WTC11 (cell line): Measurements from ENCODE around the gene SPTBN4.

ENCODE experiments used
- CREB1 ChIP-seq: sonication (generic); formaldehyde crosslinking; IDR thresholded peaks from 2 replicates; pipeline ENCODE4 v1.8.0; 2023; ENCODE audit warnings: mild to moderate bottlenecking, missing genetic modification reagents
- KAT7 ChIP-seq: sonication (generic); formaldehyde crosslinking; IDR thresholded peaks from 2 replicates; pipeline ENCODE4 v1.8.1; 2023; ENCODE audit warnings: missing genetic modification reagents, mild to moderate bottlenecking, borderline replicate concordance
- TCF7 ChIP-seq: sonication (generic); formaldehyde crosslinking; IDR thresholded peaks from 2 replicates; pipeline ENCODE4 v1.8.0; 2022; ENCODE audit warnings: mild to moderate bottlenecking, low read depth, missing genetic modification reagents, moderate library complexity
- TEAD4 ChIP-seq: sonication (generic); formaldehyde crosslinking; IDR thresholded peaks from 2 replicates; pipeline ENCODE4 v1.8.0; 2022; ENCODE audit warnings: mild to moderate bottlenecking, missing genetic modification reagents
- ZNF232 ChIP-seq: sonication (generic); formaldehyde crosslinking; IDR thresholded peaks from 2 replicates; pipeline ENCODE4 v1.8.0; 2022; ENCODE audit warnings: mild to moderate bottlenecking, missing genetic modification reagents
- TF ChIP-seq, protein P1 (sequence below): sonication (generic); formaldehyde crosslinking; IDR thresholded peaks from 2 replicates; pipeline ENCODE4 v1.8.1; 2023; ENCODE audit warnings: mild to moderate bottlenecking, missing genetic modification reagents, borderline replicate concordance
- TF ChIP-seq, protein P2 (sequence below): fragments of 200-600 bp; IDR thresholded peaks from 2 replicates; pipeline ENCODE4 v1.8.0; 2022; ENCODE audit warnings: antibody characterized with exemption
- TF ChIP-seq, protein P3 (sequence below): sonication (generic); formaldehyde crosslinking; IDR thresholded peaks from 2 replicates; pipeline ENCODE4 v1.8.0; 2022; ENCODE audit warnings: mild to moderate bottlenecking, missing genetic modification reagents

DNA sequence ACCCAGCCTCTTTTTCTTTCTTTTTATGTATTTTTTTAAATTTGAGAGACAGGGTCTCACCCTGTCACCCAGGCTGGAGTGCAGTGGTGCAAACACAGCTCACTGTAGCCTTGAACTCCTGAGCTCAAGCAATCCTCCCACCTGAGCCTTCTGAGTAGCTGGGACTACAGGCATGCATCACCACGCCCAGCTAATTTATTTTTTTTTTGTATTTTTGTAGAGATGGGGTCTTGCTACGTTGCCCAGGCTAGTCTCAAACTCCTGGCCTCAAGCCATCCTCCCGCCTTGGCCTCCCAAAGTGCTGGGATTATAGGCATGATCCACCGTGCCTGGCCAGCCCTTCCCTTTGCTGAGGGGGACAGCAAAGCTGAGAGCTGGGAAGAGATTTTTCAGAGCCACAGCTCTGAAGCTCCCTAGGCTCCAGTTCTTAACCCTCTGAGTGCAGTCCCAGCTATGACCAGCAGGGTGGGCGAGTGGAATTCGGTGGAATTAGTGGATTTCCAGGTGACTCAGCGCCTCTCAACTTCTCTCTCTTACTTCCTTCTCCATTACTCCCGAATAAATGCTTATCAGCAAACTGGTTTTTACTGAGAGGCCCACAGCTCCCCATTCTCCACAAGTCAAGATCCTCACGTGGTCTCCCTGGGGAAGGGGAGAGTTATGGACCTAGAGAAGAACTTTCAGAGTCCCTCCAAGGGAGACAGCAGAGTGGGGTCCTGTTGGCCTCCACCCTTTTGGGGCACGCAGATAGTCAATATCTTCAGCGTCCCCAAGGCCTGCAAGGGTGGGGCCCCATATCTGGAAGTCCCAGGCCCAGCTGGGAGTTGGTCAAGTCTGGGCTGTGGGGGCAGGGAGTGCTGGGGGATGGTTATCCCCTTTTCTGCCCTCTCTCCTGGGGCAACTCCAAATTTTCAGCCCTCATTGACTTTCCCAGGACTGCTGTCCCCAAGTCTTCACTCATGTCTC, 2.5 kb upstream of the SPTBN4 start:
- TF ChIP-seq, protein P1, sequence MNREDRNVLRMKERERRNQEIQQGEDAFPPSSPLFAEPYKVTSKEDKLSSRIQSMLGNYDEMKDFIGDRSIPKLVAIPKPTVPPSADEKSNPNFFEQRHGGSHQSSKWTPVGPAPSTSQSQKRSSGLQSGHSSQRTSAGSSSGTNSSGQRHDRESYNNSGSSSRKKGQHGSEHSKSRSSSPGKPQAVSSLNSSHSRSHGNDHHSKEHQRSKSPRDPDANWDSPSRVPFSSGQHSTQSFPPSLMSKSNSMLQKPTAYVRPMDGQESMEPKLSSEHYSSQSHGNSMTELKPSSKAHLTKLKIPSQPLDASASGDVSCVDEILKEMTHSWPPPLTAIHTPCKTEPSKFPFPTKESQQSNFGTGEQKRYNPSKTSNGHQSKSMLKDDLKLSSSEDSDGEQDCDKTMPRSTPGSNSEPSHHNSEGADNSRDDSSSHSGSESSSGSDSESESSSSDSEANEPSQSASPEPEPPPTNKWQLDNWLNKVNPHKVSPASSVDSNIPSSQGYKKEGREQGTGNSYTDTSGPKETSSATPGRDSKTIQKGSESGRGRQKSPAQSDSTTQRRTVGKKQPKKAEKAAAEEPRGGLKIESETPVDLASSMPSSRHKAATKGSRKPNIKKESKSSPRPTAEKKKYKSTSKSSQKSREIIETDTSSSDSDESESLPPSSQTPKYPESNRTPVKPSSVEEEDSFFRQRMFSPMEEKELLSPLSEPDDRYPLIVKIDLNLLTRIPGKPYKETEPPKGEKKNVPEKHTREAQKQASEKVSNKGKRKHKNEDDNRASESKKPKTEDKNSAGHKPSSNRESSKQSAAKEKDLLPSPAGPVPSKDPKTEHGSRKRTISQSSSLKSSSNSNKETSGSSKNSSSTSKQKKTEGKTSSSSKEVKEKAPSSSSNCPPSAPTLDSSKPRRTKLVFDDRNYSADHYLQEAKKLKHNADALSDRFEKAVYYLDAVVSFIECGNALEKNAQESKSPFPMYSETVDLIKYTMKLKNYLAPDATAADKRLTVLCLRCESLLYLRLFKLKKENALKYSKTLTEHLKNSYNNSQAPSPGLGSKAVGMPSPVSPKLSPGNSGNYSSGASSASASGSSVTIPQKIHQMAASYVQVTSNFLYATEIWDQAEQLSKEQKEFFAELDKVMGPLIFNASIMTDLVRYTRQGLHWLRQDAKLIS (CRISPR knock-in tag) = no peak
- TF ChIP-seq, protein P2, sequence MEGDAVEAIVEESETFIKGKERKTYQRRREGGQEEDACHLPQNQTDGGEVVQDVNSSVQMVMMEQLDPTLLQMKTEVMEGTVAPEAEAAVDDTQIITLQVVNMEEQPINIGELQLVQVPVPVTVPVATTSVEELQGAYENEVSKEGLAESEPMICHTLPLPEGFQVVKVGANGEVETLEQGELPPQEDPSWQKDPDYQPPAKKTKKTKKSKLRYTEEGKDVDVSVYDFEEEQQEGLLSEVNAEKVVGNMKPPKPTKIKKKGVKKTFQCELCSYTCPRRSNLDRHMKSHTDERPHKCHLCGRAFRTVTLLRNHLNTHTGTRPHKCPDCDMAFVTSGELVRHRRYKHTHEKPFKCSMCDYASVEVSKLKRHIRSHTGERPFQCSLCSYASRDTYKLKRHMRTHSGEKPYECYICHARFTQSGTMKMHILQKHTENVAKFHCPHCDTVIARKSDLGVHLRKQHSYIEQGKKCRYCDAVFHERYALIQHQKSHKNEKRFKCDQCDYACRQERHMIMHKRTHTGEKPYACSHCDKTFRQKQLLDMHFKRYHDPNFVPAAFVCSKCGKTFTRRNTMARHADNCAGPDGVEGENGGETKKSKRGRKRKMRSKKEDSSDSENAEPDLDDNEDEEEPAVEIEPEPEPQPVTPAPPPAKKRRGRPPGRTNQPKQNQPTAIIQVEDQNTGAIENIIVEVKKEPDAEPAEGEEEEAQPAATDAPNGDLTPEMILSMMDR = peak; percentile 85
- TF ChIP-seq ZNF232 (CRISPR knock-in tag) (no peak), KAT7 (CRISPR knock-in tag) (no peak), TCF7 (no peak), TEAD4 (CRISPR knock-in tag) (no peak), CREB1 (CRISPR knock-in tag) (no peak)
- TF ChIP-seq, protein P3, sequence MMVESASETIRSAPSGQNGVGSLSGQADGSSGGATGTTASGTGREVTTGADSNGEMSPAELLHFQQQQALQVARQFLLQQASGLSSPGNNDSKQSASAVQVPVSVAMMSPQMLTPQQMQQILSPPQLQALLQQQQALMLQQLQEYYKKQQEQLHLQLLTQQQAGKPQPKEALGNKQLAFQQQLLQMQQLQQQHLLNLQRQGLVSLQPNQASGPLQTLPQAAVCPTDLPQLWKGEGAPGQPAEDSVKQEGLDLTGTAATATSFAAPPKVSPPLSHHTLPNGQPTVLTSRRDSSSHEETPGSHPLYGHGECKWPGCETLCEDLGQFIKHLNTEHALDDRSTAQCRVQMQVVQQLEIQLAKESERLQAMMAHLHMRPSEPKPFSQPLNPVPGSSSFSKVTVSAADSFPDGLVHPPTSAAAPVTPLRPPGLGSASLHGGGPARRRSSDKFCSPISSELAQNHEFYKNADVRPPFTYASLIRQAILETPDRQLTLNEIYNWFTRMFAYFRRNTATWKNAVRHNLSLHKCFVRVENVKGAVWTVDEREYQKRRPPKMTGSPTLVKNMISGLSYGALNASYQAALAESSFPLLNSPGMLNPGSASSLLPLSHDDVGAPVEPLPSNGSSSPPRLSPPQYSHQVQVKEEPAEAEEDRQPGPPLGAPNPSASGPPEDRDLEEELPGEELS (CRISPR knock-in tag) = no peak
